SJCRH30 (cell line): ENCODE results near the gene LY6G6D. TPM values are rescaled to one million over a fixed set of nuclear protein-coding genes. Genes with fewer than 3 reads are reported as not detected.
A peak's percentile ranks its signal among the peaks of the same experiment; 100 is the strongest.

ENCODE experiments used
- DNase-seq, 2 experiments: peaks; one replicate each; pipeline ENCODE4 v3.0.0-alpha.2; 2015 to 2020
- H3K27ac ChIP-seq: fragments of 250-450 bp; sonication (Bioruptor Pico); 2 replicates; pipeline ENCODE4 v1.5.1; 2020; ENCODE audit warnings: mild to moderate bottlenecking, moderate library complexity
- H3K27me3 ChIP-seq: fragments of 250-450 bp; sonication (Bioruptor Pico); 2 replicates; pipeline ENCODE4 v1.5.1; 2020; ENCODE audit warnings: mild to moderate bottlenecking, moderate library complexity
- H3K36me3 ChIP-seq: fragments of 250-450 bp; sonication (Bioruptor Pico); 2 replicates; pipeline ENCODE4 v1.5.1; 2020; ENCODE audit warnings: mild to moderate bottlenecking, moderate library complexity
- H3K4me1 ChIP-seq: fragments of 250-450 bp; sonication (Bioruptor Pico); 2 replicates; pipeline ENCODE4 v1.5.1; 2020; ENCODE audit warnings: mild to moderate bottlenecking, moderate library complexity
- H3K4me3 ChIP-seq: fragments of 250-450 bp; sonication (Bioruptor Pico); 2 replicates; pipeline ENCODE4 v1.5.1; 2020; ENCODE audit warnings: mild to moderate bottlenecking, moderate library complexity
- H3K9me3 ChIP-seq: fragments of 250-450 bp; sonication (Bioruptor Pico); replicated peaks from 2 replicates; pipeline ENCODE4 v1.5.1; 2020; ENCODE audit warnings: mild to moderate bottlenecking, moderate library complexity
- total RNA-seq: library from RNA; depleted of rRNA; stranded (reverse); fragments of >200 nt; shearing (Covaris generic); gene quantifications from 2 replicates; pipeline ENCODE4 v1.2.3, GENCODE V29; 2014; rRNA removed

Gene LY6G6D, protein sequence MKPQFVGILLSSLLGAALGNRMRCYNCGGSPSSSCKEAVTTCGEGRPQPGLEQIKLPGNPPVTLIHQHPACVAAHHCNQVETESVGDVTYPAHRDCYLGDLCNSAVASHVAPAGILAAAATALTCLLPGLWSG
- total RNA-seq = not detected in 2 replicates

- Histone ChIP-seq H3K27ac (no peak within 1 kb of the TSS), H3K4me1 (no peaks in the 10 kb centered on the region), H3K27me3 (peaks cover 19% of the 10 kb centered on the region), H3K4me3 (no peak within 1 kb of the TSS), H3K9me3 (no peaks in the 10 kb centered on the region), H3K36me3 (no peaks in the 10 kb centered on the region)
- DNase-seq = no peak
Measured at GRCh38 chr6:31715022-31715958, at the start of gene LY6G6D. LY6G6D (plus strand) TSS chr6:31715348; CDS start chr6:31715356, 8 bp downstream.

DNA sequence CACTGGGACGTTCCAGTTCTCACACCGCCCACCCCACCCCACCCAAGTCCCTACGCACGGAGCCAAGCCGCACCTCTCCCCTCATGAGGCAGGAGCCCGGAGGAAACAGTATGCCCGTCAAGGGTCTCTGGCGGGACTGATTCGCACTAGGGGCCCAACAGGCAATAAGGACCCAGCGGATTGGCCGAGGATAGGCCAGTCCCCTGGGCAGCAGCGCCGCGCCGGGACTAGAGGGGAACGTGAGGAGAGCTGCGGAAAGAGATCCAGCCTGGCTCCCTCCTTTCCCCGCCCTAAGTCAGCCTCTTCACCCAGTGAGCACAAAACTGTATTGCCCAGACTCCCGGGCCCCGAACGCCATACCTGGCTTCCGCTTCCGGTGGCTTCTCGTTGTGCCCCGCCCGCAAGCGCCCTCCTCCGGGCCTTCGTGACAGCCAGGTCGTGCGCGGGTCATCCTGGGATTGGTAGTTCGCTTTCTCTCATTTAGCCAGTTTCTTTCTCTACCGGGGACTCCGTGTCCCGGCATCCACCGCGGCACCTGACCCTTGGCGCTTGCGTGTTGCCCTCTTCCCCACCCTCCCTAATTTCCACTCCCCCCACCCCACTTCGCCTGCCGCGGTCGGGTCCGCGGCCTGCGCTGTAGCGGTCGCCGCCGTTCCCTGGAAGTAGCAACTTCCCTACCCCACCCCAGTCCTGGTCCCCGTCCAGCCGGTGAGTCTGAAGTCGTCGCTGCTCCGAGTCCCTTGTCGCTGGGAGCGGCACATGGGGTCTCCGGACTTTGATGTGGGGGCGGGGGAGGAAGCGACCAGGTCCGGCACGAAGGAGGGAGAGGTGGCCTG lies 49.4 kb upstream of the LY6G6D start, which contains the start of gene CSNK2B:
Gene CSNK2B, plus strand, starts transcription at position 580 of the 836 bp plus-strand sequence. CDS start 752 bp downstream, outside the sequence.
- H3K36me3 ChIP-seq = peaks cover 43% of the 10 kb centered on the region
- peak within 1 kb of the TSS; percentile 96 for H3K27ac ChIP-seq
- peak within 1 kb of the TSS; percentile 86 for H3K4me3 ChIP-seq
- H3K4me1 ChIP-seq = peaks cover 5% of the 10 kb centered on the region
- H3K27me3 ChIP-seq = no peaks in the 10 kb centered on the region
- H3K9me3 ChIP-seq = no peaks in the 10 kb centered on the region
- DNase-seq = peak; percentile 97

DNA sequence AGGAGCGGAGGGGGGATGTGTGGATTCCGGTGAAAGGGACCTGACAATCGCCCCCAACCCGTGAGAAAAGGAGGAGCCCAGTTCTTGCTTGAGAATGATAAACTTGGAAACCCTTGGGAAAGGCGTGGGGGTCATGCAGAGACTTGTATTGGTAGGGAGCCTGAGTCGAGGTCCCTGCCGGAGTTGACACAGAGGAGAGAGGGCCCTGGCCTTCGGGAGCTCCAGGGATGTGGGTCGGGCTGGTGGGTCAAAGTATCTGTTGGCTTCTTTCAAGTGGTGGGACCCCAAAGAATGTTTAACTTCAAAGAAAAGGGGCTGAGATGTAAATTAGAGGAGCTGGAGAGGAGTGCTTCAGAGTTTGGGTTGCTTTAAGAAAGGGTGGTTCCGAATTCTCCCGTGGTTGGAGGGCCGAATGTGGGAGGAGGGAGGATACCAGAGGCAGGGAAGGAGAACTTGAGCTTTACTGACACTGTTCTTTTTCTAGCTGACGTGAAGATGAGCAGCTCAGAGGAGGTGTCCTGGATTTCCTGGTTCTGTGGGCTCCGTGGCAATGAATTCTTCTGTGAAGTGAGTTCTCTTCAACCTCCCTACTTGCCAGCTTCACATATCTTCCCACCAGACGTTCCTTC lies 48.7 kb upstream of the LY6G6D start:
- DNase-seq = no peak
- Histone ChIP-seq H3K4me3 (peak overlapping the region; percentile 86), H3K36me3 (peaks cover 48% of the 10 kb centered on the region), H3K27ac (peak overlapping the region; percentile 96), H3K4me1 (peaks cover 5% of the 10 kb centered on the region), H3K9me3 (no peaks in the 10 kb centered on the region), H3K27me3 (no peaks in the 10 kb centered on the region)

- H3K27me3 ChIP-seq = no peaks in the 10 kb centered on the region
- no peaks in the 10 kb centered on the region for H3K9me3 ChIP-seq
- no peaks in the 10 kb centered on the region for H3K4me1 ChIP-seq
- no peak within 1 kb of the TSS for H3K27ac ChIP-seq
- no peak within 1 kb of the TSS for H3K4me3 ChIP-seq
- no peak for DNase-seq
- H3K36me3 ChIP-seq = peaks cover 46% of the 10 kb centered on the region
Measured at GRCh38 chr6:31669676-31670075, 45.5 kb upstream of the LY6G6D start, which contains the start of gene LY6G5B. LY6G5B (plus strand) TSS chr6:31669976; CDS start chr6:31670951, 975 bp downstream.

GRCh38 chr6:31676322-31676903 lies 38.7 kb upstream of the LY6G6D start:
- H3K9me3 ChIP-seq = no peaks in the 10 kb centered on the region
- no peak overlapping the region for H3K27ac ChIP-seq
- DNase-seq = no peak
- no peaks in the 10 kb centered on the region for H3K4me1 ChIP-seq
- peaks cover 6% of the 10 kb centered on the region; the same call in 1 of the 2 replicates for H3K36me3 ChIP-seq
- H3K27me3 ChIP-seq = no peaks in the 10 kb centered on the region
- H3K4me3 ChIP-seq = no peak overlapping the region

DNA sequence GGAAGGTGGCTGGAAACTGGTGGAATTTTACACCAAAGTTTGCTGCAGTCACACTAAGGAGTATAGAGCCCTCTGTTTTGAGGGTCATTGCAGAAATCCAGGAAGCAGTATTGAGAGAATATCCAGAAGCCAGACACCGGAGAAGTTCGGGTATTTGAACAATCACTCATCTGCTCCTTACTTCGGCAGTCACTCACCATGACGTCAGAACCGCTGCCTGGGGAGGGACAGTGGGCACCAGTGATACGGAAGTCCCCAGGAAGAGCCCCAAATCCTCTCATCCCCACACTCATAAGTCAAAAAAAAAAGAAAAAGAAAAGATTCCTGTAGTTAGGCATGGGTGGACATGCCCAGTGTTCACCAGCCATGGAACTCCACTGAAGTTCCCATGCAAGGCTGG lies 38.2 kb upstream of the LY6G6D start:
- Histone ChIP-seq H3K4me3 (no peak overlapping the region), H3K27me3 (no peaks in the 10 kb centered on the region), H3K27ac (no peak overlapping the region), H3K4me1 (no peaks in the 10 kb centered on the region), H3K36me3 (peaks cover 5% of the 10 kb centered on the region; the same call in 1 of the 2 replicates), H3K9me3 (no peaks in the 10 kb centered on the region)
- no peak for DNase-seq

DNA sequence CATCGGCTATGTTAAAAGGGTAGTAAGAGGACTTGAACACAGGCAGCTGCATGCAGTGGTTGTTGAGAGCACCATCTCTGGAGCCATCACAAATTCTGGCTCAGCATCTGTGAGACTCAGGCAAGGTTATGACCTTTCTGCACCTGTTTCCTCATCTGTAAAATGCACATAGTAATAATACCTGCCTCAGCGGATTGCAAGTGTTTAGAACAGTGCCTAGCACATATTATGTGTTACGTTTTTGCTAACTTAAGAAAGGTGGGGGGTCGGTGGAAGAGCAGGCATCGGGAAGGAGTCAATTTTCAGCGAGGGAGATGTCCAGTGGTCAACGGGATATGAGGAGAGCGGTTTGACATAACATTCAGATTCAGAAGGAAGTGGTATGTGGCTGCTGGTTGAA lies 37.2 kb upstream of the LY6G6D start:
- H3K4me1 ChIP-seq = no peaks in the 10 kb centered on the region
- no peak for DNase-seq
- H3K27me3 ChIP-seq = no peaks in the 10 kb centered on the region
- H3K36me3 ChIP-seq = no peaks in the 10 kb centered on the region; the same call in 1 of the 2 replicates
- no peak overlapping the region for H3K27ac ChIP-seq
- no peak overlapping the region for H3K4me3 ChIP-seq
- H3K9me3 ChIP-seq = no peaks in the 10 kb centered on the region

- Histone ChIP-seq H3K9me3 (no peaks in the 10 kb centered on the region), H3K27me3 (no peaks in the 10 kb centered on the region), H3K4me1 (peaks cover 8% of the 10 kb centered on the region; the same call in 1 of the 2 replicates), H3K27ac (no peak within 1 kb of the TSS), H3K4me3 (no peak within 1 kb of the TSS), H3K36me3 (no peaks in the 10 kb centered on the region)
- peak; percentile 78 to 83 for DNase-seq
Measured at GRCh38 chr6:31680226-31681134, 34.7 kb upstream of the LY6G6D start, which contains the start of gene LY6G5C. LY6G5C (minus strand) TSS chr6:31681067; CDS start chr6:31680373, 694 bp downstream.

GRCh38 chr6:31681135-31681671 lies 33.9 kb upstream of the LY6G6D start:
- no peak overlapping the region for H3K27ac ChIP-seq
- H3K4me3 ChIP-seq = no peak overlapping the region
- peaks cover 8% of the 10 kb centered on the region; the same call in 1 of the 2 replicates for H3K4me1 ChIP-seq
- no peak for DNase-seq
- no peaks in the 10 kb centered on the region for H3K27me3 ChIP-seq
- no peaks in the 10 kb centered on the region for H3K9me3 ChIP-seq
- H3K36me3 ChIP-seq = no peaks in the 10 kb centered on the region

- no peak for DNase-seq
- no peaks in the 10 kb centered on the region for H3K27me3 ChIP-seq
- peaks cover 5% of the 10 kb centered on the region; the same call in 1 of the 2 replicates for H3K36me3 ChIP-seq
- H3K27ac ChIP-seq = no peak overlapping the region
- H3K4me1 ChIP-seq = peaks cover 17% of the 10 kb centered on the region
- H3K4me3 ChIP-seq = no peak overlapping the region
- no peaks in the 10 kb centered on the region for H3K9me3 ChIP-seq
Measured at GRCh38 chr6:31683591-31683990, 31.6 kb upstream of the LY6G6D start.

DNA sequence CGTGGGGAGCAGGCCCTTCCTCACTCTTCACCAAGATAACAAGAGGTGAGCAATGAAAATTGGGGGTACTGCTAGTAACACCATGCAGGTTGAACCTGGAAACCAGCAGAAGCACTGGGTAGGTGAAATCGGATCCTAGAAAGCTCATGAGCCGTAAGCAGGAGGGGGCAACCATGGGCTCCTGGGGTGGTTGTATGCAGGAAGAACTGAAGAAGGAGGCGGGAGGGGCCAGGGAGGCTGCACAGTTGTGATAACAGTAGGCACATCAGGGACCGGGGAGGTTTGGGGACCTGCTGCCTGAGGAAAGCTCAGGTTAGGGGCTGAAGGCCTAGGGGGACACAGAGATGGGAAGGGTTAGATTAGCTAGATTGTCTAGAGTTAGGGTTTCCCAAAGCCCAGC lies 28.7 kb upstream of the LY6G6D start:
- no peak overlapping the region for H3K27ac ChIP-seq
- H3K36me3 ChIP-seq = peaks cover 5% of the 10 kb centered on the region
- no peaks in the 10 kb centered on the region for H3K27me3 ChIP-seq
- peaks cover 17% of the 10 kb centered on the region for H3K4me1 ChIP-seq
- H3K4me3 ChIP-seq = no peak overlapping the region
- no peaks in the 10 kb centered on the region for H3K9me3 ChIP-seq
- DNase-seq = no peak

DNA sequence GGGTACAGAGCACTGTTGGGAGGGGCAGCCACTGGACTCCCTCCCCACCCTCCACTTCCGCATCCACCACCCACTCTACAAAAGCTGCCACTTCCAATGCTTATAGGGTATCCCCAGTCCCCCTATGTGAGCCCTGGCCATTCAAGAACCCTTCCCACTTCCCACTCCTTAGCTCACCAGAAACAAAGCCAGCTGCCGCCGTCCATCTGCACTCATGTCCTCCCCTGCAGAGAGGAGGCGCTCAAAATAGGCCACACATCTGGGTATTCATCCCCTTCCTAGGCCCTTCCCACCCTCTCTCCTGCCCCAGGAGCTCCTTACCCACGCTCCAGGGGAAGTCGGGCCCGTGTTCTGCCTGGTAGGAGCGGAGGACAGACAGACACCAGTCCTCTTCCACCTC lies 27.8 kb upstream of the LY6G6D start:
- peak; percentile 84 to 87 for DNase-seq
- Histone ChIP-seq H3K9me3 (no peaks in the 10 kb centered on the region), H3K36me3 (peaks cover 6% of the 10 kb centered on the region)

More for the DNA sequence above, 27.8 kb upstream of the LY6G6D start:
- Histone ChIP-seq H3K4me3 (no peak overlapping the region), H3K27me3 (no peaks in the 10 kb centered on the region), H3K27ac (peak overlapping the region; percentile 39), H3K4me1 (peaks cover 17% of the 10 kb centered on the region)
